PC-9 (cell line): ENCODE measurements around the gene DHODH.

Source experiments
- CTCF ChIP-seq: fragments of 200-600 bp; sonication (generic); conservative IDR thresholded peaks from 2 replicates; pipeline ENCODE4 v1.6.1; 2017; ENCODE audit warnings: mixed run types, antibody characterized with exemption, mild to moderate bottlenecking, moderate library complexity
- EZH2 ChIP-seq: fragments of 200-600 bp; sonication (generic); IDR thresholded peaks from 2 replicates; pipeline ENCODE4 v1.8.0; 2017; ENCODE audit warnings: antibody characterized with exemption, low read depth

GRCh38 chr16:72025404-72026114, 17.0 kb downstream of the DHODH start:
- TF ChIP-seq CTCF (no peak), EZH2 (no peak)
